GM21381 (cell line): ENCODE data around the gene C17orf113.
A peak's percentile ranks its signal among the peaks of the same experiment; 100 is the strongest.
"Not testable (repeated sequence)": the region's sequence is repeated elsewhere in the genome, so short reads cannot be mapped to it uniquely, and the experiment has no call there.

Experiments
- ATAC-seq: cut with Tn5 transposase; IDR thresholded peaks from one replicate; pipeline ENCODE4 v1.9.1; 2021; ENCODE audit warnings: mild to moderate bottlenecking, moderate library complexity; ENCODE audit not compliant: unreplicated experiment

Gene C17orf113

GRCh38 chr17:42017866-42018200 lies 32.6 kb downstream of the C17orf113 start:
- no peak for ATAC-seq

DNA sequence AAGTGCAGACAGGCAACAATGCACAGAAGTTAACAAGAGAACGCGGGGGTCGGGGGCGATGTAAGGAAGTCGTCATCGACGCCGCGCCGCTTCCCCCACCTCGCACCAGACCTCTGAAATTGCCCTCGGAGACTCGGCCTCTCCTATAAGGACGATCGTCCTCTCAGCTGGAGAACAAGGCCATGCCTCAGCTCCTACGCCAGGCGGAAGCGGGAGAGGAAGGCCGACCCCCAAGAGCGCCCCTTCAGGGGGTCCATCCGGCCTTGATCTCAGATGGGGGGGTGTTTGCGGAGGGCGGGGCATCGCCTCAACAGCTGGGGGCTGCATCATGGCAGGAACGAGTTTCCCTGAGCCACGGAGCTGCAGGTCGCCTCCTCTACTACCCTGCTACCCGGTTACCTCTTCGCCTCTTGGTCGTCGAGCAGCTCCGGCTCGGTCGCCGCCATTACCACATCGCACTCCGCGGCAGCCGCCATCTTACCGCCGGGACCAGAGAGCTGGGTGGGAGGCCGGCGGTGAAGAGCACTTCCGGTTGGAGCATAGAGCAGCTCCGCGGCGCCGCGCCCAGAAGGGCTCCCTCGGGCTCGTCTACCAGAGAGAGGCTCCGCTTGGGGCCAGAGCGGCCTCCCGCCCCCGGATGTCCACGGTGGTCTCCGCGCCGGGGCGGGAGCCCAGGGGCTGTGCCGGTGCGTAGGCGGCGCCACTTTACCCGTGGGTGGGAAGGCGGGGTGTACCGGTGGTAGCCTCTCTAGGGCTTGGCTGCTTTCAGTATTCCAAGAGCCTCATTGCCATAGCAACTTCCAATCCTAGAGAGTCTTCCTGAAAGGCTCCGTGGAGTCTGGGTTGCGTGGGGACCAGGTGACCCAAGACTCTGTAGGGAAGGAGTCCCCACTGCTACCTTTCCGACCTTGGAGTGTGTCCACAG lies 33.2 kb downstream of the C17orf113 start, which contains the start of gene DNAJC7:
Gene DNAJC7 (minus strand): TSS at position 499 of the 925 bp plus-strand sequence. CDS start 23 bp downstream, at position 476.
- ATAC-seq, result peak; percentile 77

DNA sequence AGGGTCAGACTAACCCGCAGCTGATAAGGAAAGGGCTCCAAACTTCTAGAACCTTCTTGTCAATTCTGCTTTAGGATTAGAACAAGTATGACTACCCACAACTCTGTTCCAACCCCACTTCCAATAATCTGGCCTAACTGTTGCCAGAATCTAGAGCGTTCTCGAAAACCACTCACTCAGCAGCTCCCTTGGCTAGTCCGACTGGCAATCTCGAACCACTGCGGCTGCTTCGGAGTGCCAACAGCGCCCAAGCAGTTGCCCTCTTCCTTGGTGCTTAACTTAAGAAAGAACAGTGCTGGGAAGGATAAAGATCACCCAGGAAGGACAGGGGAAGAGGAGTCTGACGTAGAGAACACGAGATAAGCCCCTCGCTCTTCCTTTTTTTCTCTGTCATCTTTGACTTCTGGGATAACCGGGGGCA lies 34.0 kb downstream of the C17orf113 start:
- no peak for ATAC-seq

DNA sequence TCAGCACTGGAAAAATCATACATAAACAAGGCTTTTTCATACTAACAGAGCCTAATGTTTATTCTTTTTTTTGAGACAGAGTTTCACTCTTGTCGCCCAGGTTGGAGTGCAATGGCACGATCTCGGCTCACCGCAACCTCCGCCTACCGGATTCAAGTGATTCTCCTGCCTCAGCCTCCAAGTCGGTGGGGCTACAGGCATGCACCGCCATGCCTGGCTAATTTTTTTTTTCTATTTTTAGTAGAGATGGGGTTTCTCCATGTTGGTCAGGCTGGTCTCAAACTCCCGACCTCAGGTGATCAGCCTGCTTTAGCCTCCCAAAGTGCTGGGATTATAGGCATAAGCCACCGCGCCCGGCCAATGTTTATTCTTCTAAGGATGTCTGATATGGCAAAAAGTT lies 36.7 kb downstream of the C17orf113 start:
- not testable (repeated sequence) for ATAC-seq

DNA sequence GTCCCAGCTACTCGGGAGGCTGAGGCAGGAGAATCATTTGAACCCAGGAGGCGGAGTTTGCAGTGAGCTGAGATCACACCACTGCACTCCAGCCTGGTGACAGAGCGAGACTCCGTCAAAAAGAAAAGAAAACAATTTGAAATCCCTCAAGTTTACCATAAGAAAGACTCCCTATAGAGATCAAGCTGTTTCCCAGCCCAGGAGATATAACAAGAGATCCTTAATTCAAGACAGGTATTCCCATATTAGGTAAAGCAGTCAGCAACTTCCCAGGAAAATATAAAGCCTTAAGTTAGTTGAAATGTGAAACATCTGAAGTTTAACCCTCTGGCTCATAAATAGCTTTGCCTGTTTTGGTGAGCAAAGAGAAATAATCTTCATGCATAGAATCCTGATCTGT lies 38.0 kb downstream of the C17orf113 start:
- not testable (repeated sequence) for ATAC-seq

- ATAC-seq, result no peak
Observed at GRCh38 chr17:42010898-42011516, 39.4 kb downstream of the C17orf113 start.

DNA sequence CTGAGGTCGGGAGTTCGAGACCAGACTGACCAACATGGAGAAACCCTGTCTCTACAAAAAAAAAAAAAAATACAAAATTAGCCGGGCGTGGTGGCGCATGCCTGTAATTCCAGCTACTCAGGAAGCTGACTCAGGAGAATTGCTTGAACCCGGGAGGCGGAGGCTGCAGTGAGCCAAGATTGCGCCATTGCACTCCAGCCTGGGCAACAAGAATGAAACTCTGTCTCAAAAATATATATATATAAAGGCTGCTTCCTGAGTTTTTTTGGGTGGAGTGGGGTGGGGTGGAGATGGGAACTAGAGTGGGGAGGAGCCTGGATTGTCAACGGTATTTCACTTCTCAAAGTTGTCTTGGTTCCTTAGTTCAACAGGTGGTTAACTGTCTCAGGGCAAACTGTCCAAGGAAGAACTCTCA lies 40.1 kb downstream of the C17orf113 start:
- ATAC-seq, result not testable (repeated sequence)

DNA sequence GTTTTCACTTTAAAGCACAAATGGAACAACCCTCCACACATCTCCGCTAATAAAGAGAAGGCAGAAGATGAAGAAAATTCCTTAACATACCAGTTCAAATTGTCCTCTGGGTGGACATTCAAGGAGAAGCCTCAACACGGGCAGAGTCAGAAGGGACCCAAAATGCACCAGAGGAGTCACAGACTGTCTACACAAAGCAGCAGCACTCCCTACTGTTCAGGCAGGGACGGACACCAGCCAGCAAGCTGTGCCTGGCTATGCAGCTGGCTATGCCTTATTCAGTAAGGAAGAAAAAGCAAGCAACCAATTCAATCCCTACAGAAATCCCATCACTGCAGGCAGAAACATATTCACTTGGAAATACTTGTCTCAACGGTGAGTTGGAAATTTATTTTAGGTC lies 41.2 kb downstream of the C17orf113 start:
- ATAC-seq, result no peak

DNA sequence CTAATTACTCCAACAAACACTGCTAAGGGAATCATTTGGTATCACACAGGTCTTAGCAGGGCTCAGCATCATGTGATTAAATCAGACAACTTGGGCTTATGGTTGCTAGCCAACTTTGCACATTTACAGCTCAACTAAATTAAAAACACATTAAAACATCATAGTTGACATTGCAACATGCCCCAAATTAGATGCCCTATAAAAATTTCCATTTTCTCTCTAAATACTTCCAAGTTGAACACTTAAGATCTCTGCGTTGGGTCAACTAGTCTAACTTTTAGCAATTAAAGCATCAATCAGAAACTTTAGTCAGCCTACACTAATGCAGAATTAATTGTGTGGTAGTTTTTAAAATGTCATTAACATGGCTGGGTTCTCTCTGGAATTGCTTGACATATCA lies 45.2 kb downstream of the C17orf113 start:
- no peak for ATAC-seq

- ATAC-seq, result no peak
Observed at GRCh38 chr17:42002792-42003301, 47.6 kb downstream of the C17orf113 start.

- no peak for ATAC-seq
Observed at GRCh38 chr17:42002175-42002791, 48.1 kb downstream of the C17orf113 start.

- no peak for ATAC-seq
Observed at GRCh38 chr17:42001729-42002128, 48.7 kb downstream of the C17orf113 start.

DNA sequence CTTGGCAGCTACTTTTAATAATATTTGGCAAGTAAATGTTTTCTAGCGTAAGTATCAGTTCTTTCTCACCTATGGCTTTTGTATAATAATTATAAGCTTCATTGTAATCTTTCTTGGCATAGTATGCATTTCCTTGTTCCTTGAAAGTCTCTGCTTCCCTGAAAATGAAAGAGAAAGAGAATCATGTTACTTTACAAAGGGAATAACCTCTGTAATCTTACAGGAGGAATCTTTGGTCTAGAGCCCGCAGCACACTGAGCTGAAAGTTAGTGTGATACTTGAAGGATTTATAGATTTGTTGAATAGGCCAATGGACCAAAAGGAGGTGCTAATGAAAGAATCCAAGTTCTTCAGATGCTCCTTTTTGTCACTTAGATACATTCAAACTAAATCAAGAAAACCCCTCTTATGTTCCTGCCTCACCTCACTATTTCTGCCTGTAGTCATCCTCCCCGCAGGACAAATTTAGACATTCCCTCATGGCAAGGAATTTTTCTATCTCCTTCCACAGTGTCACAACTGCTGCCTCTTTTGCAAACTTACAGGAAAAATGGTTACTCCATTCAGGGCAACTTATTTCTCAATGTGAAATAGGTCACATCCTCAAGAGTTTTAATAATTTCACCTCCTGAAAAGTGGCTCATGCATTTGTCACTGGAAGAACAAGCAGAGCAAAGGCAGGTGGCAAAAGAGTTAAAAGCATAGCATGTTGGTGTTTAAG lies 49.8 kb downstream of the C17orf113 start:
- ATAC-seq, result no peak

- ATAC-seq, result no peak
Observed at GRCh38 chr17:41998497-41998896, 51.9 kb downstream of the C17orf113 start.

DNA sequence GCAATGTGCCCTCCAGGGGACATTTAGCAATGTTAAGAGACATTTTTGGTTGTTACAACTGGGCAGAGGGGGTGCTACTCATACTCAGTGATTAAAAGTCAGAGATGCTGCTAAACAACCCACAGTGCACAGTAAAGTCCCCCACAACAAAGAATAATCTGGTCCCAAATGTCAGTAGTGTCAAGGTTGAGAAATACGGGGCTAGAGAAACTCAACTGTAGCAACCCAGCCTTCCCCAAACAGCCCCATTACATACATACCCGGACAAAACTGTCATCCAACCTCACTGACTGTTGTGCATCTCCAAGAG lies 53.6 kb downstream of the C17orf113 start:
- no peak for ATAC-seq

DNA sequence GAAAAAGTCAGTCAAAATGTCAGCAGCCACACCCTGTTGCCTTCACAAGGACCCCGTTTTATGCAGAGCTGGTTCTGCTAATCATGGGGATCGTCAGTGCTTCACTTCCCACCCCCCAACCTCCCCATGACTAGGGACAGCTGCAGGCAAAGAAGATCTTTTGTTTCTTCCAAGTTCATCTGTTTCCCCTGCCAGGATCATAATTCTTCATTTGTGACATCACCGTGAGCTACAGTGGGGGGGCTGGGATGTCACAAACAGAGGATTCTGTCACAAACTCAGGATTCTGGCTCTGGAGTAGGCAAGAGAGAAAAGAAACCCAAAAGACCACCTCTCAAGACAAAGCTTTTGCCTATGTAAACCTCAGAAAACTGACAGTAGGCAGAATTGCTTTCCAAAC lies 57.8 kb downstream of the C17orf113 start:
- no peak for ATAC-seq

DNA sequence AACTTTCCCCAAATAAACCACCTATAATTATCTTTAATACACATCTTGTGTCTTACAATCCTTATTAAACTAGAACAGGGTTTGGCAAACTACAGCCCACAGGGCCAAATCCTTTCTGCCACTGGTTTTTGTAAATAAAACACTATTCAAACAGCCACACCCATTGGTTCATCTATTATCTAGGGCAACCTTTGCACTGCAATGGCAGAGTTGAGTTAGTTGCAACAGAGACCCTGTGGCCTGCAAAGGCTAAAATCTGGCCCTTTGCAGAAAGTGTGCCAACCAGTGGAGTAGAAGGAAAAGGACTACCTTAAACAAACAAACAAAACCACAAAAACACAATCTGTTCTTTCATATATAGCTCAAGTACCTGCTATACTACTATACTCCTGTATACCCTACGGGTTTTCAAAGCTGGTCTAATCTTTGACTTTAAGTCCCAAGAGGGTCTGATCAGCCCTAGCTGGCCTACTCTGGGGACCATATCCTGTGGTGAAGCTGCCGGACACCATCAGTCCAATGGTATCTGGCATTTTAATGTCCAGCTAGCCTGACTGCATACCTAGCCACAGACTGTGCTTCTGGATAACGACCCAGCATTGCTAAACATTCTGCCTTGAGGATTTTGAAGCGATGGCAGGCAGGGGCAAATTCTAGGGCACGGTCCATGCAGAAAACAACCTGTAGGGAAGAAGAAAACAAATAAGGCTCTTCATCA lies 60.5 kb downstream of the C17orf113 start:
- ATAC-seq, result no peak

DNA sequence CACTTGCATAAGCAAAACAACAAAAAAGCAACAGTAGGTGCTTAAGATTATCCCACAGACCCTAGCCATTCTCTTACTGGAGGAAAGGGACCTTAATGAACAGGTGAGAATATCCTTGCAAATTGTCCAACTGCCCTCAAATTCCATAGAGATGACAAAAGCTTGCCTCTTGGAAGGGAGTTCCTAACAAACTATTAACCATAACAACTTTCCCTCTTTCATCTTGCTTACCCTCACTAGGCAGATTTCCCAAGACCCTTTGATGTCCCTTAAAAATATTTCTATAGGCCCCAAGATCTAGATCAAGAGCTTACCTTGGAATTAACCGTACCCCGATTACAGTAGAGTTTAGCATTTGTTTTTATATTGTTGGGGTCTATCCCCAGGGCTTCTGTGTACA lies 62.0 kb downstream of the C17orf113 start:
- no peak for ATAC-seq
